GM23248 (cell line): ENCODE measurements around the gene LRBA. TPM values are rescaled to one million over a fixed set of nuclear protein-coding genes. Genes with fewer than 3 reads are reported as not detected.

Source experiments
- DNase-seq: peaks from one replicate; pipeline ENCODE4 v3.0.0-alpha.2; 2015
- H2AFZ ChIP-seq: fragments of 200-600 bp; sonication (generic); 2 replicates; pipeline ENCODE4 v1.6.1; 2016; ENCODE audit warnings: antibody characterized with exemption
- H3F3A ChIP-seq: fragments of 200-600 bp; sonication (generic); 2 replicates; pipeline ENCODE4 v1.6.1; 2016; ENCODE audit warnings: mild to moderate bottlenecking, antibody characterized with exemption, mixed run types; ENCODE audit not compliant: insufficient read depth
- H3K27ac ChIP-seq: fragments of 200-600 bp; sonication (generic); 2 replicates; pipeline ENCODE4 v1.5.1; 2016; ENCODE audit warnings: mild to moderate bottlenecking
- H3K27me3 ChIP-seq: fragments of 200-600 bp; sonication (generic); replicated peaks from 2 replicates; pipeline ENCODE4 v1.6.1; 2016; ENCODE audit warnings: mild to moderate bottlenecking; ENCODE audit not compliant: insufficient read depth
- H3K36me3 ChIP-seq: fragments of 200-600 bp; sonication (generic); 2 replicates; pipeline ENCODE4 v1.6.1; 2016; ENCODE audit warnings: low read depth, mild to moderate bottlenecking
- H3K4me1 ChIP-seq: fragments of 200-600 bp; sonication (generic); 2 replicates; pipeline ENCODE4 v1.6.1; 2016; ENCODE audit warnings: mild to moderate bottlenecking; ENCODE audit not compliant: insufficient read depth
- H3K4me2 ChIP-seq: fragments of 200-600 bp; sonication (generic); one replicate; pipeline ENCODE4 v1.6.1; 2016; ENCODE audit warnings: mild to moderate bottlenecking; ENCODE audit not compliant: unreplicated experiment
- H3K4me3 ChIP-seq: fragments of 200-600 bp; sonication (generic); 2 replicates; pipeline ENCODE4 v1.5.1; 2016; ENCODE audit warnings: mild to moderate bottlenecking
- H3K79me2 ChIP-seq: fragments of 200-600 bp; sonication (generic); 2 replicates; pipeline ENCODE4 v1.6.1; 2016; ENCODE audit warnings: mild to moderate bottlenecking; ENCODE audit not compliant: insufficient read depth
- H3K9ac ChIP-seq: fragments of 200-600 bp; sonication (generic); 2 replicates; pipeline ENCODE4 v1.6.1; 2016; ENCODE audit warnings: mild to moderate bottlenecking
- H3K9me2 ChIP-seq: fragments of 200-600 bp; sonication (generic); 2 replicates; pipeline ENCODE4 v1.6.1; 2016; ENCODE audit warnings: mixed run types, mild to moderate bottlenecking, moderate library complexity; ENCODE audit not compliant: insufficient read depth
- H3K9me3 ChIP-seq: fragments of 200-600 bp; sonication (generic); one replicate; pipeline ENCODE4 v1.6.1; 2017; ENCODE audit warnings: low read depth
- H4K20me1 ChIP-seq: fragments of 200-600 bp; sonication (generic); 2 replicates; pipeline ENCODE4 v1.6.0; 2016; ENCODE audit not compliant: insufficient read depth
- EZH2 ChIP-seq: fragments of 200-600 bp; sonication (generic); IDR thresholded peaks from 2 replicates; pipeline ENCODE4 v1.6.1; 2018; ENCODE audit warnings: antibody characterized with exemption, mild to moderate bottlenecking; ENCODE audit not compliant: insufficient read depth, poor library complexity, severe bottlenecking
- EZH2phosphoT487 ChIP-seq: fragments of 200-600 bp; sonication (generic); IDR thresholded peaks from 2 replicates; pipeline ENCODE4 v1.6.1; 2018; ENCODE audit warnings: antibody characterized with exemption, moderate library complexity, mild to moderate bottlenecking, low read depth; ENCODE audit not compliant: insufficient read depth
- WGBS, 2 experiments: methylation state at CpG; one replicate each; pipeline ENCODE4 v1.1.6; 2015 to 2017; ENCODE audit warnings: low lambda C conversion rate in 2 of 2, low coverage in 1 of 2; ENCODE audit errors: missing lambda C conversion rate in 2 of 2; 5-methylcytosine and 5-hydroxymethylcytosine counted together
- in situ Hi-C: fragments of 300-500 bp; cut with MboI; formaldehyde crosslinking; loops from 2 replicates; pipeline ENCODE4 v1.15.0; 2020
- polyA plus RNA-seq: library from polyadenylated mRNA; unstranded; fragments of >200 nt; fragmentation: Nextera tagmentation; extraction: Ambion mirVana; gene quantifications from 2 replicates; pipeline ENCODE4 v1.2.1, GENCODE V29; 2016
- total RNA-seq: library from RNA; depleted of rRNA; stranded (reverse); fragments of >200 nt; shearing (Covaris generic); gene quantifications from 2 replicates; pipeline ENCODE4 v1.2.3, GENCODE V29; 2014

The LRBA gene
- total and polyA plus RNA-seq, 2 experiments from 2014 or later = 6.6 to 17.8 TPM

DNA sequence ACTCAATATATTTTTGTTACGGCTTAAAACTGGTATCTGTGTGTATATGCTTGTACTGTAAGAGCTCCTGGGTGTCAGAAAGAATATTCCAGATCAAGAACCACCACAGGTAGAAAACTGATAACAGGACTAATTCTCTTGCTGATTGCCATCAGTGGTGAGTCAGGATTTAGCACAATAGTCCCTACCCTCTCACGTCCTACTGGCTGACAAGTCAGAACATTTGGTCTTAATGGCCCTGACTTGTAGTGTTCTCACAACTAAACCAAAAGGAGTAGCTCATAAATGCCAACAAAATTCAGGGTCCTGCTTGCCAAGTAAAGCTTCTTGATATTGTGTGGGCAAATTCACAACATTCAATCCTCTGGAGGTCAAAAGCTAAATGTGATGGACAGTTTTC lies 538.3 kb downstream of the LRBA start:
- Histone ChIP-seq H3K9me3 (no peaks in the 10 kb centered on the region), H3K9me2 (no peaks in the 10 kb centered on the region), H3K4me3 (no peak overlapping the region), H3K4me2 (no peak overlapping the region), H3K27me3 (no peaks in the 10 kb centered on the region), H4K20me1 (no peaks in the 10 kb centered on the region), H3K36me3 (no peaks in the 10 kb centered on the region), H3F3A (no peaks in the 10 kb centered on the region), H2AFZ (no peak overlapping the region), H3K9ac (no peak overlapping the region), H3K4me1 (no peaks in the 10 kb centered on the region), H3K27ac (no peak overlapping the region), H3K79me2 (no peaks in the 10 kb centered on the region)
- DNase-seq = no peak
- in situ Hi-C loops = no loop called here
- no peak for TF ChIP-seq EZH2
- TF ChIP-seq EZH2phosphoT487 = no peak
- WGBS, 2 experiments = 92 to 100% methylated on average over 2 of the region's 2 CpGs

DNA sequence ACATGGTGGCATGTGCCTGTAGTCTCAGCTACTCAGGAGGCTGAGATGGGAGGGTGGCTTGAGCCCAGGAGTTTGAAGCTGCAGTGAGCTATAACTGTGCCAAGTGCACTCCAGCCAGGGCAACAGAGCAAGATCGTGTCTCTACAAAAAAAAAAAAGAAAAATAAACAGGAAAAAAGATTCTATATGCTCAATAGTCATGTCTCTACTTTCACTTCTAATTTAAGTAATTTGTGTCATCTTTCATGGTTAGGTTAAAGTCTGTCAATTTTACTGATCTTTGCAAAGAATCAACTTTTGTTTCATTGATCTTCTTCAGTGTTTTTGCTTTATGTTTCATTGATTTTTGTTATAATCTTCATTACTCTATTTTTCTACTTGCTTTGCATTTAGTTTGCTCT lies 539.3 kb downstream of the LRBA start:
- Histone ChIP-seq H3K9me3 (no peaks in the 10 kb centered on the region), H3K4me1 (no peaks in the 10 kb centered on the region), H3K36me3 (no peaks in the 10 kb centered on the region), H3K9ac (no peak overlapping the region), H3F3A (no peaks in the 10 kb centered on the region), H2AFZ (no peak overlapping the region), H3K79me2 (no peaks in the 10 kb centered on the region), H3K4me2 (no peak overlapping the region), H3K27me3 (no peaks in the 10 kb centered on the region), H3K4me3 (no peak overlapping the region), H3K9me2 (no peaks in the 10 kb centered on the region), H4K20me1 (no peaks in the 10 kb centered on the region), H3K27ac (no peak overlapping the region)
- in situ Hi-C loops = no loop called here
- no peak for TF ChIP-seq EZH2phosphoT487
- TF ChIP-seq EZH2 = no peak
- WGBS, 2 experiments = 96 to 100% methylated on average over 1 of the region's 1 CpG
- DNase-seq = no peak

DNA sequence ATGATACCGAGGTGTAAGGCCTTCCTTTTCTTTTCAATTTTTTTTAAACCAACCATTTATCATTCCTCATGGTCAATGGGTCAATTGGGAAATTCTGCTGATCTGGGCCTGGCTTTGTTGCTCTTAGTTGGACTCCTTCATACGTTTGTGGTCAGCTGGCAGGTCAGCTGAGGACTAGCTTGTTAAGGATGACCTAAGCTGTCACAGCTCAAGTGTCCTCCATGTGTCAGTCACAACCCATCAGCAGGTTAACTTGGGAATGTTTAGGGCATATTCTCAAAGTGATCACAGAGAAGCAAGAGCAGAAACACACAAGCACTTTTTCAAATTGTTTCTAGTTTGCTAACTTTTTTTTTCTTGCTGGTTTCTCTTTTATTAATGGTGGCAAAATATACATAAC lies 550.6 kb downstream of the LRBA start:
- no peaks in the 10 kb centered on the region for H3K4me1 ChIP-seq
- 54 to 73% methylated on average over 2 of the region's 2 CpGs for WGBS, 2 experiments
- H4K20me1 ChIP-seq = no peaks in the 10 kb centered on the region
- DNase-seq = no peak
- H3K9me3 ChIP-seq = no peaks in the 10 kb centered on the region
- H3F3A ChIP-seq = no peaks in the 10 kb centered on the region
- no peak for TF ChIP-seq EZH2
- no peak for TF ChIP-seq EZH2phosphoT487
- H3K9me2 ChIP-seq = no peaks in the 10 kb centered on the region; the same call in 1 of the 2 replicates
- H3K27ac ChIP-seq = no peak overlapping the region
- no peaks in the 10 kb centered on the region for H3K27me3 ChIP-seq
- in situ Hi-C loops = no loop called here
- H3K79me2 ChIP-seq = no peaks in the 10 kb centered on the region
- H2AFZ ChIP-seq = no peak overlapping the region
- H3K4me2 ChIP-seq = no peak overlapping the region
- H3K36me3 ChIP-seq = no peaks in the 10 kb centered on the region
- H3K4me3 ChIP-seq = no peak overlapping the region
- no peak overlapping the region for H3K9ac ChIP-seq

DNA sequence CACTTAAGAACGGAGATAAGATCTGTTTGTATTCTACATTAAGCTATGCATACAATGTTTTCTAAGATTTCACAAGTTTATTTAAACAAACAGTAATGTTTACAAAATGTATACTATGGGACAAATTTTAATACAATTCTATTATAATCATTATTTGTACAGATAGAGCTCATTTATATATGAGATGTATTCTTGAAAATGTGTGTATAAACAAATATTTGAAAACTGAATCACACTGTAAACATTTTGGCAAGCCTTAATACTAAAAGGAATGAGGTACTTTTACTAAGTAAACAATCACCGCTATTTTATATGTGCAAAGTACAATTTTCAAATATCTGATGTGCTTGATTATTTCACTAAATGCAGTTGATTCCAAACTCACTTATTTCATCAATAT lies 552.3 kb downstream of the LRBA start:
- Histone ChIP-seq H3K79me2 (no peaks in the 10 kb centered on the region), H3F3A (no peaks in the 10 kb centered on the region), H3K4me1 (0 out of 2 replicates have a peak, but pooled peaks cover 2% of the 10 kb centered on the region), H3K4me3 (no peak overlapping the region), H3K9me2 (no peaks in the 10 kb centered on the region; the same call in 1 of the 2 replicates), H2AFZ (no peak overlapping the region), H3K4me2 (no peak overlapping the region), H3K9me3 (no peaks in the 10 kb centered on the region), H3K27me3 (no peaks in the 10 kb centered on the region), H4K20me1 (no peaks in the 10 kb centered on the region), H3K36me3 (no peaks in the 10 kb centered on the region), H3K9ac (no peak overlapping the region), H3K27ac (no peak overlapping the region)
- no peak for DNase-seq
- in situ Hi-C loops = no loop called here
- TF ChIP-seq EZH2 (no peak), EZH2phosphoT487 (no peak)
- 96 to 99% methylated on average over 2 of the region's 2 CpGs for WGBS, 2 experiments

DNA sequence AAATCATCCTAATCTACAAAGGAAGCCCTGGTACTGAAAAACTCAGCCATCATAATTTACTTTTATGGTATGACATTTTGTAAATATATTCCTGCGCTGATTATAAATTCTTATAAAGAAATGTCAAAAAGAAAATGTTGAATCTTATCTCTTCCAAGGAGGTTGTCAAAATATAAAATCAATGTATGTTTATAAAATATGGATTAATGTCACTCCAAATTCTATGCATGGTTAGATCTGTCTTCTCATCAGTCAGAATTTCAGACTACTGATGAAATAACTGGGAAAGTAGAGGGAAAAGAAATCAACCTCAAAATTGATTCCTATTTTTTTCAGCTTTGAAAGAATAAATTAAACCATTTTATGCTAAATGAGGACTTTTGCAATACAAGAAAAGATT lies 553.1 kb downstream of the LRBA start:
- Histone ChIP-seq H3K79me2 (no peaks in the 10 kb centered on the region), H3K4me3 (no peak overlapping the region), H2AFZ (no peak overlapping the region), H3K9me2 (no peaks in the 10 kb centered on the region; the same call in 1 of the 2 replicates), H3K36me3 (no peaks in the 10 kb centered on the region), H3K9ac (no peak overlapping the region), H3K9me3 (no peaks in the 10 kb centered on the region), H4K20me1 (no peaks in the 10 kb centered on the region), H3K4me1 (0 out of 2 replicates have a peak, but pooled peaks cover 4% of the 10 kb centered on the region), H3K27ac (no peak overlapping the region), H3K4me2 (no peak overlapping the region), H3K27me3 (no peaks in the 10 kb centered on the region), H3F3A (no peaks in the 10 kb centered on the region)
- in situ Hi-C loops = no loop called here
- WGBS, 2 experiments = 98 to 100% methylated on average over 1 of the region's 1 CpG
- no peak for DNase-seq
- TF ChIP-seq EZH2 = no peak
- TF ChIP-seq EZH2phosphoT487 = no peak
